ENCODE data around the gene POLR2C.

The POLR2C gene

GRCh38 chr16:57473906-57474305 is 11.4 kb downstream of the POLR2C start:
- TF ChIP-seq CTCF (IDR thresholded peaks at IDR 0.05; ENCODE audit: low read depth, low read length, missing control alignments), result no peak
- H3K4me3 ChIP-seq (replicated peaks; ENCODE audit: low read depth, low read length), result no peak overlapping the region
- DNase-seq (ENCODE audit: extremely low read depth, low read depth), result no peak

- TF ChIP-seq CTCF (IDR thresholded peaks at IDR 0.05; ENCODE audit: low read depth, low read length, missing control alignments), result no peak
- H3K4me3 ChIP-seq (replicated peaks; ENCODE audit: low read depth, low read length), result no peak overlapping the region
- DNase-seq (ENCODE audit: extremely low read depth, low read depth), result no peak
Measured at GRCh38 chr16:57474671-57475661, 12.5 kb downstream of the POLR2C start.

GRCh38 chr16:57475711-57476339 is 13.3 kb downstream of the POLR2C start:
- no peak for DNase-seq (ENCODE audit: extremely low read depth, low read depth)
- peak; percentile 66 for TF ChIP-seq CTCF (IDR thresholded peaks at IDR 0.05; ENCODE audit: low read depth, low read length, missing control alignments)
- no peak overlapping the region for H3K4me3 ChIP-seq (replicated peaks; ENCODE audit: low read depth, low read length)

- H3K4me3 ChIP-seq (replicated peaks; ENCODE audit: low read depth, low read length), result no peak overlapping the region
- no peak for TF ChIP-seq CTCF (IDR thresholded peaks at IDR 0.05; ENCODE audit: low read depth, low read length, missing control alignments)
- no peak for DNase-seq (ENCODE audit: extremely low read depth, low read depth)
Measured at GRCh38 chr16:57476546-57477410, 14.3 kb downstream of the POLR2C start.

GRCh38 chr16:57477531-57478202 is 15.2 kb downstream of the POLR2C start:
- no peak for DNase-seq (ENCODE audit: extremely low read depth, low read depth)
- no peak for TF ChIP-seq CTCF (IDR thresholded peaks at IDR 0.05; ENCODE audit: low read depth, low read length, missing control alignments)
- no peak overlapping the region for H3K4me3 ChIP-seq (replicated peaks; ENCODE audit: low read depth, low read length)
